Testis (tissue), 2 donors: ENCODE data around the gene MBP.

ENCODE experiments used
- POLR2A ChIP-seq: fragments of 450-650 bp; IDR thresholded peaks from one replicate; pipeline ENCODE4 v1.6.1; 2017; ENCODE audit warnings: antibody characterized with exemption, mild to moderate bottlenecking, moderate library complexity
- TF ChIP-seq, protein P1 (sequence below), 3 experiments: fragments of 450-650 bp in 2 of 3; fragments of 200-600 bp in 1 of 3; sonication (generic) in 1 of 3; IDR thresholded peaks; one replicate each; pipeline ENCODE4 v1.5.1; 2016 to 2019; ENCODE audit warnings: antibody characterized with exemption in 3 of 3, mild to moderate bottlenecking in 2 of 3, moderate library complexity in 1 of 3

DNA sequence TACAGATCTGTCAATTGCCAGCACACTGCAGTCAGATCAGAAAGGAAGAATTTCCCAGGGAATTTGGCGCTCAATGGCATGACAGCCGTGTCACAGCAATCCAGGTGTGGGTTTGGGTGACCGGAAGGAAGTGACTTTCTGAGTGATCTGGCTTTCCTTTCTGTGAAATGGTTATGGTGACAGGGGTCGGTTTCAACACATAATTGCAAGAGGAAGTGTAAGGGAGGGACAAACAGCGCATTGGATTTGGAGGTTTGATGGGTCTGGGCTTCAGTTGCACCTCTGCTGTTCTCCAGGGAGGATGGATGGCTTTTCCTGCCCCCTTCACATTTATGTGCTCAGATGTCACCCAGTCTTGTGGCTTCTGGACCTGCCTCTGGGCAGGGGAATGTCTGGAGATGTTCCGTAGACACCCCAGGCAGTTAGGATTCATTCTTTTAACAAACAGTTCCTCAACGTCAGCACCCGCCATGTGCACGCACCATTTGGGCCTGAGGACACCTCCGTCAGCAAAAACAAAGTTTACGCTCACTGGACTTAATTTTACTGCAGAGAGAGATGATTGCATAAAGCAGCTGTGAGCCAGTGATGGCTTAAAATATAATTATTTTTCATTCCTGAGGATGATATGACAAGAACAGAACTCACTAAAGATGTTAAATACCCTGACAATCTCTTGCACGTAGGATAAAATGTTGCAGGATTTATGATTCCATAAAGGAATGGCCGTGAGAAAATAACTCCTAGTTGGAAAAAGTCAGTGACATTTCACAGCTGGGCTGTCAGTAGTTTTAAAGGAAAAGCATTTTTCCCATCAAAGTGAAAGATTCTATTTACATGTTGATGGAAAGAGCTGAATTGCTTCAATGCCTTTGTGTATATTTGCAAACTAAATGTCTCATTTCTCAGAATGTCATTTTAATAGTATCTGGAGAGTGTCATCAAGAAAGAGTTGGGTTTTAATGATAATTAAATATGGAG, 36.9 kb downstream of the MBP start:
- TF ChIP-seq, protein P1, sequence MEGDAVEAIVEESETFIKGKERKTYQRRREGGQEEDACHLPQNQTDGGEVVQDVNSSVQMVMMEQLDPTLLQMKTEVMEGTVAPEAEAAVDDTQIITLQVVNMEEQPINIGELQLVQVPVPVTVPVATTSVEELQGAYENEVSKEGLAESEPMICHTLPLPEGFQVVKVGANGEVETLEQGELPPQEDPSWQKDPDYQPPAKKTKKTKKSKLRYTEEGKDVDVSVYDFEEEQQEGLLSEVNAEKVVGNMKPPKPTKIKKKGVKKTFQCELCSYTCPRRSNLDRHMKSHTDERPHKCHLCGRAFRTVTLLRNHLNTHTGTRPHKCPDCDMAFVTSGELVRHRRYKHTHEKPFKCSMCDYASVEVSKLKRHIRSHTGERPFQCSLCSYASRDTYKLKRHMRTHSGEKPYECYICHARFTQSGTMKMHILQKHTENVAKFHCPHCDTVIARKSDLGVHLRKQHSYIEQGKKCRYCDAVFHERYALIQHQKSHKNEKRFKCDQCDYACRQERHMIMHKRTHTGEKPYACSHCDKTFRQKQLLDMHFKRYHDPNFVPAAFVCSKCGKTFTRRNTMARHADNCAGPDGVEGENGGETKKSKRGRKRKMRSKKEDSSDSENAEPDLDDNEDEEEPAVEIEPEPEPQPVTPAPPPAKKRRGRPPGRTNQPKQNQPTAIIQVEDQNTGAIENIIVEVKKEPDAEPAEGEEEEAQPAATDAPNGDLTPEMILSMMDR (IDR thresholded peaks at IDR 0.05), result no peak
- no peak for TF ChIP-seq POLR2A
